OCI-M1 (cell line): ENCODE measurements around the gene SH3RF1.
"Not testable (repeated sequence)": the region's sequence is repeated elsewhere in the genome, so short reads cannot be mapped to it uniquely, and the experiment has no call there.

ENCODE experiments used
- DNase-seq: peaks from one replicate; lab custom pipeline; 2025; lab: John Stamatoyannopoulos, UW

The SH3RF1 gene

GRCh38 chr4:169270810-169271691 is at the start of gene SH3RF1:
Gene SH3RF1, minus strand, starts transcription at chr4:169270956. Its CDS starts 1,744 bp downstream, at chr4:169269212.
- peak; percentile 83 for DNase-seq

GRCh38 chr4:169315530-169316343 is 45.0 kb upstream of the SH3RF1 start:
- peak; percentile 61 for DNase-seq

- DNase-seq: no peak
Measured at GRCh38 chr4:169314906-169315305, 44.1 kb upstream of the SH3RF1 start.

GRCh38 chr4:169313732-169314131 is 43.0 kb upstream of the SH3RF1 start:
- DNase-seq: no peak

- no peak for DNase-seq
Measured at GRCh38 chr4:169312690-169313422, 42.1 kb upstream of the SH3RF1 start.

GRCh38 chr4:169311643-169312365 is 41.0 kb upstream of the SH3RF1 start:
- DNase-seq: peak; percentile 88

GRCh38 chr4:169309326-169309967 is 38.7 kb upstream of the SH3RF1 start:
- DNase-seq: no peak

GRCh38 chr4:169307576-169307975 is 36.8 kb upstream of the SH3RF1 start:
- no peak for DNase-seq

- no peak for DNase-seq
Measured at GRCh38 chr4:169305651-169306050, 34.9 kb upstream of the SH3RF1 start.

- DNase-seq: no peak
Measured at GRCh38 chr4:169305173-169305572, 34.4 kb upstream of the SH3RF1 start.

- DNase-seq: no peak
Measured at GRCh38 chr4:169295822-169296221, 25.1 kb upstream of the SH3RF1 start.

GRCh38 chr4:169293343-169294176 is 22.8 kb upstream of the SH3RF1 start:
- DNase-seq: no peak

- not testable (repeated sequence) for DNase-seq
Measured at GRCh38 chr4:169287983-169288382, 17.2 kb upstream of the SH3RF1 start.

- no peak for DNase-seq
Measured at GRCh38 chr4:169286562-169287301, 16.0 kb upstream of the SH3RF1 start.

GRCh38 chr4:169283114-169283509 is 12.4 kb upstream of the SH3RF1 start:
- no peak for DNase-seq

- no peak for DNase-seq
Measured at GRCh38 chr4:169282429-169283113, 11.8 kb upstream of the SH3RF1 start.

GRCh38 chr4:169279108-169279507 is 8.4 kb upstream of the SH3RF1 start:
- DNase-seq: no peak

GRCh38 chr4:169278624-169279023 is 7.9 kb upstream of the SH3RF1 start:
- no peak for DNase-seq

GRCh38 chr4:169277838-169278237 is 7.1 kb upstream of the SH3RF1 start:
- DNase-seq: not testable (repeated sequence)
